NCI-H2171 (cell line): ENCODE measurements around the gene TNFAIP2.

Source experiments
- DNase-seq: peaks from one replicate; lab custom pipeline; 2025; lab: John Stamatoyannopoulos, UW

TNFAIP2 gene

GRCh38 chr14:103093856-103094405, 29.3 kb upstream of the TNFAIP2 start:
- DNase-seq = no peak

GRCh38 chr14:103094406-103095209, 28.7 kb upstream of the TNFAIP2 start, which contains the start of gene EXOC3L4:
Gene EXOC3L4, plus strand, starts transcription at chr14:103094725. Its CDS starts 5,495 bp downstream, at chr14:103100220.
- no peak for DNase-seq

DNA sequence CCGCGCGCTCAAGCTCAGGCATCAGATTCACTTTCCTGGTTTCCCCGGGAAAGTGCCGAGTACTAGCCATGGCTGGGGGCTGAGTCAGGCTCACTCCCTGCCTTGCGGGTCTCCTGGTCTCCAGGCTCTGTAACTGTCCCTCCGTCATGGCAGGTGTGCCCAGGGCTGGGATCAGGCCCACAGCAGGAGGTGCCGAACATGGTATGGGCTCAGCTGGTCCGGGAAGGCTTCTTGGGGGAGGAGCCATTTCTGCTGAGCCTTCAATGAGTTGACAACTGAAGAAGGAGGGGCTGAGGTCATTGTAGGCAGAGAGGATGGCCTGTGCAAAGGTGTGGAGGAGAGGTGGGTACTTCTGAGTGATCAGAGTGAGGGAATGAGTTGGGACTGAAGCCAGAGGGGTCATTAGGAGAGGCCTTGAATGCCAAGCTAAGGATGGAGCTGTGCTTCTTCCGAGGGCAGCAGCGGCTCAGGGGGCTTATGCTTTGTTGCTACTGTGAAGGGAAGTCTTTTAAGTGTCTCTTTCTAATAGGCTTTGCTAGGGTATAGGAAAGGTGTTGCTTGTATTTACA, 28.0 kb upstream of the TNFAIP2 start:
- DNase-seq = no peak

DNA sequence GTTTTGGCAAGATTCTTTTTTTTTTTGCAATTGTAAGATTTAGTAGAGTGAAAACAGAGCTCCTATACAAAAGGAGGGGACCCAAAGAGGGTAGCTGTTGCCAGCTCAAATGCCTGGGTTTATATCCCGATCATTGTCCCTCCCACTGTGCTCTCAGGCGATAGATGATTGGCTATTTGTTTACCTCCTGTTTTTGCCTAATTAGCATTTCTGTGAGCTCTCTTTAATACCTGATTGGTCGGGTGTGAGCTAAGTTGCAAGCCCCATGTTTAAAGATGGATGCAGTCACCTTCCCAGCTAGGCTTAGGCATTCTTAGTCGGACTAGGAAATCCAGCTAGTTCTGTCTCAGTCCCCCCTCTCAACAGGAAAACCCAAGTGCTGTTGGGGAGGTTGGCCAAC, 26.9 kb upstream of the TNFAIP2 start:
- no peak for DNase-seq

- DNase-seq = no peak
These were observed 25.8 kb upstream of the TNFAIP2 start for GRCh38 chr14:103097244-103097993.

- DNase-seq = no peak
These were observed 25.0 kb upstream of the TNFAIP2 start for GRCh38 chr14:103097994-103098957.

GRCh38 chr14:103099081-103099732, 24.1 kb upstream of the TNFAIP2 start:
- DNase-seq = no peak

GRCh38 chr14:103099733-103100280, 23.5 kb upstream of the TNFAIP2 start:
- DNase-seq = no peak

GRCh38 chr14:103100281-103101121, 22.8 kb upstream of the TNFAIP2 start:
- no peak for DNase-seq

DNA sequence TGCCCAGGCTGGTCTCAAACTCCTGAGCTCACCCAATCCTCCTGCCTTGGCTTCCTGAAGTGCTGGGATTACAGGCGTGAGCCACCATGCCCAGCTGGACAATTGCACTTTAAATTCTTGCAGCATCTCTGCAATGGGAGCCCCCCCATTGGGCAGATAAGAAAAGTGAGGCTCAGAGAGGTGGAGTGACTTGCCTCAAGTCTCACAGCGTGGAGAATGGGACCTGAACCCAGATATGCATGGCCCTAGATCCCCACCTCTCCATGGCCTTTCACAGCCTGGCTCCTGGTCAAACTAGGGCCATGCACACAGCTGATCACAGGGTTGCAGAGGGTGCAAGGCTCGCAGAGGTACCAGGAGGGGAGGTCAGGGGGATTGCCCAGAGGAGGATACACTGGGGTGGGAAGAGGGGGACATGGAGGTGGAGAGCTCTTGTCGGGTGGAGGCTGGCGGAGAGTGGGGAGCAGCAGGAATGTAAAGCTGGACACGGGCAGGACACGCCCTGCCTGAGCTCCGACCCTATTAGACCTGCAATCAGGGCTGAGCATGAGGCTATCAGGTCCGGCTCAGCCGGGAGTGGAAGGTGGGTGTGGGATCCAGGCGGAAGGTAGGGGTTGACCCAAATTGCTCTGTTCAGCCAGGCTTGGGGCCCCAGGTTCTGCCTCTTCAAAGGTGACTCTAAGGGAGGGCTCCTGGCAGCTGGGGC, 21.9 kb upstream of the TNFAIP2 start:
- no peak for DNase-seq

DNA sequence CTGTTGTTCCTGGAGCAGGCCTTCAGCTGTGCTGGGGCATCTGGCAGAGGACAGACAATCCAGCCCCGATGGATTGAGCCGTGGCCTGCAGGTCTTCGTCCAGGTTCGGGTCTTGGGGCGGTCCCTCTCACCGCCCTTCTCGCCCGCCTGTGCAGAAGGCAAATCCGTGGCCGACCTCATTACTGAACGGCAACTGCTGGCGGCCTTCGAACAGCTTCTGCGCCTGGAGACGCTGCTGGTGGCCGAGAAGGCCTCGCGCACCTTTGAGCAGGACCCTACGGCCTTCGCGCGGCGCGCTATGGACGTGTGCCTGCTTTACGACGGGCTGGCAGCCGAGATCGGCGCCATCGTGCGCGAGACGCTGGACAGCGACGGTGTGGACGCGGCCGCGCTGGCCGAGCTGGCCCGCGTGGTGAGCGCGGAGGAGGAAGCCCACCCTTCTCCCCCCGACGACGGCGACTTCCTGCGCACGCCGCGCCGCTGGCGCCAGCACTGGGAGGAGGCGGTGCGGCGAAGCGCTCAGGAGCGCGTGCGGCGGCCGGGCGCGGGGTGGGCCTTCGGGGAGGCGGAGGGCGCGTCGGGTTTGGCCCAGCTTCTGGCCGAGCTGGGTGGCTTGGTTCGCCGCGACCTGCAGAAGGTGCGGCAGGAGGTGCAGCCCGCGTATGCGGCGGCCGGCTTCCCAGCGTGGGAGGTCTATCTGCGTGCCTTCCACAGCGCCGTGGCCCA, 21.1 kb upstream of the TNFAIP2 start:
- DNase-seq = no peak

- DNase-seq = no peak
These were observed 20.5 kb upstream of the TNFAIP2 start for GRCh38 chr14:103102689-103103260.

DNA sequence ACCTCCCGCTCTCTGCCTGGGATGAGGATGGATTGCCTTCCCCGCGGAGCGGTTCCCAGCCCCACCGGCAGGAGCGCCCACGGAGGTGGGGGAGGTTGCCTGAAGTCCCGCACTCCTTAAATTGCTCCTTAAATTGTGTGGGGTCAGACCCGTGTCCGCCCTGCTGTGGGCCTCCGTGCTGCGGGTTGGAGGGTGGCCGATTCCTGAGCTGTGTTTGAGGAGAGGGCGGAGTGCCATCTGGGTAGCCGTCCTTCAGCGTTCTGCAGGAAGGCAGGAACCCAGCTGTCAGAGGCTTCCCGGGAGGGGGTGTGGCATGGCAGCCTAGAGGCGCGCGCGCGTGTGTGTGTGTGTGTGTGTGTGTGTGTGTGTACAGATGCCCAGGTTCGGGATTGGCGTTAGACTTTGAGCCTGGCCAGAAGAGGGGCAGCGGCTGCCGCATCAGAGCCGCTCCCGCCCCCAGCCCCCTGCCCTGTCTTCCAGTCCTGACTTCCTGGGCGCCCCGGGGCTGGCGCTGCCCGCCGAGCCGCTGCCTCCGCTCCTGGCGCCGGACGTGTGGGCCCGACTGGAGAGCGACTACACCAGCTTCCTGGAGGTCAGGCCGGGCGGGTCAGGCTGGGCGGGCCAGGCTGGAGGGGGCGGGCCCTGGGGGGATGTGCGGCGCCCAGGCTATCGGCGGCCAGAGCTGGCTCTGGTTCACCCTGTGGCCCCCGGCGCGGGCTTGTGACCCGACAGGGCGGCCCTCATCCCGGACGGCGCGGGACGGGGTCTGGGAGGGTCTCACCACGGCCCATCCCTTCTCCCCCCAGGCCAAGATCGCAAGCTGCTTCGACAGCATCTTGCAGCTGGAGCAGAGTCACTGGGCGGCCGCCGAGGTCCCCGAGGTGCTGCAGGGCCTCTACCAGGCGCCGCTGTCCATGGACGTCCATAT, 19.5 kb upstream of the TNFAIP2 start:
- DNase-seq = peak; percentile 86

DNA sequence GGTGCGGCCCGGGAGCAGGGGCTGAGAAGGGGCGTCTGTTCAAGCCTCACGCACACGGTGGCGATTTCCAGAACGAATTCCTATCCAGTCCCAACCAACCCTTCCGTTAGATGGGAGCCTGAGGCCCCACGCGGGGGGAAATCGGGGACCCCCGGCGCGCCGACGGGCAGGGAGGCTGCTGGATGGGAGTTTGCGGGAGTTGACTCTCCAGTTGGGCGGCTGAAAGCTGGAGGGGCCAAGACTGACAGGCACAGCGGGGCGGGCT, 18.9 kb upstream of the TNFAIP2 start:
- DNase-seq = no peak

- peak; percentile 65 for DNase-seq
These were observed 18.4 kb upstream of the TNFAIP2 start for GRCh38 chr14:103104654-103105452.

DNA sequence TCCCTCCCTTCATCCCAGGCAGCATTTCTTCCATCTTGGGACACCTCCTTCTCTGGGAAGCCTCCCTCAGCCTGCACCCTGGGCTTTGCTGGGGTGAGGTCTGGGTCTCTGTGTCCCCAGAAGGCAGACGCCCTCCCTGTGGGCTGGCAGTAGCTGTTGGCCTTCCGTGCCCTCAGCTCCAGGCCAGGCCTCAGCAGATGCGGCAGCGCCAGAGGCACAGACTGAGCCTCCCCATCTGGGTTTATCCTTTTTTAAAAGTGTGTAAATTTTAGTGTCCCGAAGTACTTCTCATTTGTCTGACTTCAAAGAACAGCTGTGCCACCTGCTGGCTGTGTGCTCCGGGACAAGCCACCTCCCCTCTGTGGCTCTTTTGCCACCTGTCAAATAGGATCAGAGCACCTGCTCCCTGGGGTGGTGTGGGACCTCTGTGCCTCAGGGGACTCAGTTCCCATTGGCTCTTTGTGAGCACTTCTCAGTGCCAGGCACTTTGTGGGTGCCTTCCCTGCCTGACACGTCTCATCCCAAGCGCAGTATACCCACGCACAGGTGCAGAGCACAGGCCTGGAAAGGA, 17.6 kb upstream of the TNFAIP2 start:
- DNase-seq = peak; percentile 86
